ENCODE results near the gene PIK3R1.

Gene PIK3R1

GRCh38 chr5:68245319-68245718 is 29.8 kb downstream of the PIK3R1 start:
- no peak for DNase-seq (ENCODE audit: low spot score)
- no peak for TF ChIP-seq CTCF (IDR thresholded peaks at IDR 0.05; ENCODE audit: extremely low read depth, missing control alignments)

GRCh38 chr5:68246802-68247201 is 31.2 kb downstream of the PIK3R1 start:
- no peak for DNase-seq (ENCODE audit: low spot score)
- TF ChIP-seq CTCF (IDR thresholded peaks at IDR 0.05; ENCODE audit: extremely low read depth, missing control alignments): no peak

GRCh38 chr5:68247627-68248026 is 32.1 kb downstream of the PIK3R1 start:
- no peak for DNase-seq (ENCODE audit: low spot score)
- TF ChIP-seq CTCF (IDR thresholded peaks at IDR 0.05; ENCODE audit: extremely low read depth, missing control alignments): no peak

GRCh38 chr5:68248896-68249295 is 33.3 kb downstream of the PIK3R1 start:
- DNase-seq (ENCODE audit: low spot score): no peak
- TF ChIP-seq CTCF (IDR thresholded peaks at IDR 0.05; ENCODE audit: extremely low read depth, missing control alignments): no peak

- TF ChIP-seq CTCF (IDR thresholded peaks at IDR 0.05; ENCODE audit: extremely low read depth, missing control alignments): no peak
- no peak for DNase-seq (ENCODE audit: low spot score)
These were observed 34.0 kb downstream of the PIK3R1 start for GRCh38 chr5:68249520-68249919.

- no peak for TF ChIP-seq CTCF (IDR thresholded peaks at IDR 0.05; ENCODE audit: extremely low read depth, missing control alignments)
- no peak for DNase-seq (ENCODE audit: low spot score)
These were observed 35.2 kb downstream of the PIK3R1 start for GRCh38 chr5:68250661-68251298.

- TF ChIP-seq CTCF (IDR thresholded peaks at IDR 0.05; ENCODE audit: extremely low read depth, missing control alignments): no peak
These were observed 35.8 kb downstream of the PIK3R1 start for GRCh38 chr5:68251386-68251785.

More at GRCh38 chr5:68251386-68251785, 35.8 kb downstream of the PIK3R1 start:
- no peak for DNase-seq (ENCODE audit: low spot score)

Data from GM20000 (cell line).